Measurements from ENCODE around the gene MDN1. TPM values are rescaled to one million over a fixed set of nuclear protein-coding genes. Genes with fewer than 3 reads are reported as not detected.

Gene MDN1
- total RNA-seq, 1 experiment from 2014 or later, result 117 TPM

- DNase-seq, result no peak
- Histone ChIP-seq H3K4me2 (ENCODE audit: insufficient read depth, insufficient read length, low read length) (no peak overlapping the region), H2BK20ac (ENCODE audit: low read depth, low read length, poor library complexity, severe bottlenecking) (no peak overlapping the region), H4K8ac (replicated peaks; ENCODE audit: insufficient read length, low read depth, low read length) (no peak overlapping the region), H2BK120ac (ENCODE audit: low read depth, low read length, poor library complexity, severe bottlenecking) (no peak overlapping the region), H2BK15ac (ENCODE audit: low read depth, low read length) (no peak overlapping the region), H3K79me1 (ENCODE audit: insufficient read depth, low read depth, low read length, poor library complexity, severe bottlenecking) (peaks cover 4% of the 10 kb centered on the region), H3K23ac (ENCODE audit: insufficient read length, low read depth, low read length) (no peak overlapping the region), H3K56ac (ENCODE audit: insufficient read length, low read depth, low read length) (no peak overlapping the region), H3K79me2 (ENCODE audit: insufficient read depth, low read length) (peaks cover 11% of the 10 kb centered on the region; the same call in 1 of the 2 replicates), H3T11ph (ENCODE audit: low read length) (no peak overlapping the region), H3K9ac (ENCODE audit: extremely low read depth, insufficient read length, low read length) (no peak overlapping the region), H4K91ac (ENCODE audit: insufficient read length, low read depth, low read length) (no peak overlapping the region), H3K18ac (ENCODE audit: insufficient read length, low read depth, low read length) (no peak overlapping the region), H2BK12ac (ENCODE audit: insufficient read length, low read depth, low read length) (no peak overlapping the region), H3K4ac (ENCODE audit: low read depth, low read length) (no peak overlapping the region), H4K20me1 (ENCODE audit: control insufficient read depth, insufficient read depth, insufficient read length) (no peaks in the 10 kb centered on the region), H3K9me3 (ENCODE audit: control insufficient read depth, low read depth, low read length) (no peaks in the 10 kb centered on the region), H3K23me2 (ENCODE audit: insufficient read length, low read depth, low read length, poor library complexity, severe bottlenecking) (no peaks in the 10 kb centered on the region), H2AFZ (ENCODE audit: low read length) (no peak overlapping the region), H4K5ac (ENCODE audit: insufficient read length, low read depth, low read length) (no peak overlapping the region), H2BK5ac (ENCODE audit: insufficient read length, low read length) (no peak overlapping the region), H3K14ac (ENCODE audit: insufficient read depth, low read length) (no peak overlapping the region), H2AK5ac (ENCODE audit: insufficient read length, low read length) (no peak overlapping the region), H3K27ac (ENCODE audit: insufficient read length, low read depth, low read length) (no peak overlapping the region), H3K4me1 (ENCODE audit: insufficient read depth, low read length) (no peaks in the 10 kb centered on the region), H3K27me3 (ENCODE audit: insufficient read depth, low read length) (no peaks in the 10 kb centered on the region)
- Mint-ChIP-seq H3K9me3 (no peaks in the 10 kb centered on the region), H3K4me3 (no peak overlapping the region), H3K36me3 (ENCODE audit: insufficient read depth in 1 of 3, low read depth in 3 of 3) (peaks cover 43 to 68% (median 67%) of the 10 kb centered on the region in 3 experiments), H3K27ac (peak overlapping the region; percentile 2 to 70 (median 46); a peak in 5 of 7 replicates), H3K4me1 (peaks cover 0 to 7% of the 10 kb centered on the region in 2 experiments; a peak in 1 of 4 replicates), H3K27me3 (ENCODE audit: low read depth) (no peaks in the 10 kb centered on the region)
- WGBS (ENCODE audit: extremely low coverage, insufficient read length, low lambda C conversion rate), result no CpG with 5 or more reads among the region's 8 CpGs
- no peak for TF ChIP-seq CTCF (conservative IDR thresholded peaks at IDR 0.05)
Measured at GRCh38 chr6:89836639-89837222, 17.1 kb upstream of the MDN1 start.
